K562 (cell line): ENCODE results near the gene SMIM23. TPM values are rescaled to one million over a fixed set of nuclear protein-coding genes. Genes with fewer than 3 reads are reported as not detected.

Experiments
- ZNF583 ChIP-seq: fragments of 250-450 bp; sonication (Bioruptor Pico); IDR thresholded peaks from 2 replicates; pipeline ENCODE4 v1.4.0; 2020
- polyA plus RNA-seq, 8 experiments: library from polyadenylated mRNA; depleted of rRNA in 4 of 8; stranded (reverse) in 5 of 8; unstranded in 3 of 8; fragments of >200 nt; fragmentation: Nextera tagmentation in 2 of 8; fragmentation: Illumina TruSeq in 1 of 8; extraction: Ambion mirVana in 2 of 8; extraction: Trizol in 1 of 8; gene quantifications; 2 replicates each; pipeline versions ENCODE4 v1.2.1 to v1.2.3, GENCODE V29; 2011 to 2014; ENCODE audit warnings: inconsistent platforms in 1 of 8, missing spikeins in 1 of 8
- total RNA-seq, 7 experiments: library from RNA; depleted of rRNA in 6 of 7; stranded (reverse); fragments of >200 nt in 6 of 7; fragmentation: Illumina TruSeq in 2 of 7; extraction: Trizol in 2 of 7; gene quantifications; 2 replicates each; pipeline versions ENCODE4 v1.2.1 to v1.2.3, GENCODE V29; 2011 to 2021; ENCODE audit warnings: low replicate concordance in 1 of 7
- TF ChIP-seq, protein P1 (sequence below): fragments of 450-650 bp; IDR thresholded peaks from 2 replicates; pipeline ENCODE4 v1.6.1; 2016; ENCODE audit warnings: mild to moderate bottlenecking, moderate library complexity

Gene SMIM23
- total and polyA plus RNA-seq, 9 of the 15 experiments (the other 6 are each of a cell fraction or from before 2014, with no cell fraction given) = not detected

DNA sequence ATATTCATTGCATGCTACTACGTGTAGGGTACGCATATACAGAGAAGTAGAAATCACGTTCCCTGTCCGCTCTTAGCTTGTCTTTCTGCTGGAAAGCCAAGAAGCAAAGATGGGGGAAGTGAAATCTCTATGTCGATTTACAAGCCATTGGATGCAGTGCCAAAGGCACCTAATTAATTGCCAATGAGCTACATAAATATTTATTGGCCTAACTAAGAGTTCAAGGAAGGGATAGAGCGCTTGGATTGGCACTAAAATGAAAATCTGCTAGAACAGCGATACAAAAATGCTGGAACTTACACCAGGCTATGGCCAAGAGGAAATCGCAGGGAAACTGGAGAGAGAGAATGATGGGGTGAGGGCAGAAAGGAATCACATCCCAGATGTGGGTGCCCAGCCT, 10.8 kb downstream of the SMIM23 start (continued):
- TF ChIP-seq, protein P1, sequence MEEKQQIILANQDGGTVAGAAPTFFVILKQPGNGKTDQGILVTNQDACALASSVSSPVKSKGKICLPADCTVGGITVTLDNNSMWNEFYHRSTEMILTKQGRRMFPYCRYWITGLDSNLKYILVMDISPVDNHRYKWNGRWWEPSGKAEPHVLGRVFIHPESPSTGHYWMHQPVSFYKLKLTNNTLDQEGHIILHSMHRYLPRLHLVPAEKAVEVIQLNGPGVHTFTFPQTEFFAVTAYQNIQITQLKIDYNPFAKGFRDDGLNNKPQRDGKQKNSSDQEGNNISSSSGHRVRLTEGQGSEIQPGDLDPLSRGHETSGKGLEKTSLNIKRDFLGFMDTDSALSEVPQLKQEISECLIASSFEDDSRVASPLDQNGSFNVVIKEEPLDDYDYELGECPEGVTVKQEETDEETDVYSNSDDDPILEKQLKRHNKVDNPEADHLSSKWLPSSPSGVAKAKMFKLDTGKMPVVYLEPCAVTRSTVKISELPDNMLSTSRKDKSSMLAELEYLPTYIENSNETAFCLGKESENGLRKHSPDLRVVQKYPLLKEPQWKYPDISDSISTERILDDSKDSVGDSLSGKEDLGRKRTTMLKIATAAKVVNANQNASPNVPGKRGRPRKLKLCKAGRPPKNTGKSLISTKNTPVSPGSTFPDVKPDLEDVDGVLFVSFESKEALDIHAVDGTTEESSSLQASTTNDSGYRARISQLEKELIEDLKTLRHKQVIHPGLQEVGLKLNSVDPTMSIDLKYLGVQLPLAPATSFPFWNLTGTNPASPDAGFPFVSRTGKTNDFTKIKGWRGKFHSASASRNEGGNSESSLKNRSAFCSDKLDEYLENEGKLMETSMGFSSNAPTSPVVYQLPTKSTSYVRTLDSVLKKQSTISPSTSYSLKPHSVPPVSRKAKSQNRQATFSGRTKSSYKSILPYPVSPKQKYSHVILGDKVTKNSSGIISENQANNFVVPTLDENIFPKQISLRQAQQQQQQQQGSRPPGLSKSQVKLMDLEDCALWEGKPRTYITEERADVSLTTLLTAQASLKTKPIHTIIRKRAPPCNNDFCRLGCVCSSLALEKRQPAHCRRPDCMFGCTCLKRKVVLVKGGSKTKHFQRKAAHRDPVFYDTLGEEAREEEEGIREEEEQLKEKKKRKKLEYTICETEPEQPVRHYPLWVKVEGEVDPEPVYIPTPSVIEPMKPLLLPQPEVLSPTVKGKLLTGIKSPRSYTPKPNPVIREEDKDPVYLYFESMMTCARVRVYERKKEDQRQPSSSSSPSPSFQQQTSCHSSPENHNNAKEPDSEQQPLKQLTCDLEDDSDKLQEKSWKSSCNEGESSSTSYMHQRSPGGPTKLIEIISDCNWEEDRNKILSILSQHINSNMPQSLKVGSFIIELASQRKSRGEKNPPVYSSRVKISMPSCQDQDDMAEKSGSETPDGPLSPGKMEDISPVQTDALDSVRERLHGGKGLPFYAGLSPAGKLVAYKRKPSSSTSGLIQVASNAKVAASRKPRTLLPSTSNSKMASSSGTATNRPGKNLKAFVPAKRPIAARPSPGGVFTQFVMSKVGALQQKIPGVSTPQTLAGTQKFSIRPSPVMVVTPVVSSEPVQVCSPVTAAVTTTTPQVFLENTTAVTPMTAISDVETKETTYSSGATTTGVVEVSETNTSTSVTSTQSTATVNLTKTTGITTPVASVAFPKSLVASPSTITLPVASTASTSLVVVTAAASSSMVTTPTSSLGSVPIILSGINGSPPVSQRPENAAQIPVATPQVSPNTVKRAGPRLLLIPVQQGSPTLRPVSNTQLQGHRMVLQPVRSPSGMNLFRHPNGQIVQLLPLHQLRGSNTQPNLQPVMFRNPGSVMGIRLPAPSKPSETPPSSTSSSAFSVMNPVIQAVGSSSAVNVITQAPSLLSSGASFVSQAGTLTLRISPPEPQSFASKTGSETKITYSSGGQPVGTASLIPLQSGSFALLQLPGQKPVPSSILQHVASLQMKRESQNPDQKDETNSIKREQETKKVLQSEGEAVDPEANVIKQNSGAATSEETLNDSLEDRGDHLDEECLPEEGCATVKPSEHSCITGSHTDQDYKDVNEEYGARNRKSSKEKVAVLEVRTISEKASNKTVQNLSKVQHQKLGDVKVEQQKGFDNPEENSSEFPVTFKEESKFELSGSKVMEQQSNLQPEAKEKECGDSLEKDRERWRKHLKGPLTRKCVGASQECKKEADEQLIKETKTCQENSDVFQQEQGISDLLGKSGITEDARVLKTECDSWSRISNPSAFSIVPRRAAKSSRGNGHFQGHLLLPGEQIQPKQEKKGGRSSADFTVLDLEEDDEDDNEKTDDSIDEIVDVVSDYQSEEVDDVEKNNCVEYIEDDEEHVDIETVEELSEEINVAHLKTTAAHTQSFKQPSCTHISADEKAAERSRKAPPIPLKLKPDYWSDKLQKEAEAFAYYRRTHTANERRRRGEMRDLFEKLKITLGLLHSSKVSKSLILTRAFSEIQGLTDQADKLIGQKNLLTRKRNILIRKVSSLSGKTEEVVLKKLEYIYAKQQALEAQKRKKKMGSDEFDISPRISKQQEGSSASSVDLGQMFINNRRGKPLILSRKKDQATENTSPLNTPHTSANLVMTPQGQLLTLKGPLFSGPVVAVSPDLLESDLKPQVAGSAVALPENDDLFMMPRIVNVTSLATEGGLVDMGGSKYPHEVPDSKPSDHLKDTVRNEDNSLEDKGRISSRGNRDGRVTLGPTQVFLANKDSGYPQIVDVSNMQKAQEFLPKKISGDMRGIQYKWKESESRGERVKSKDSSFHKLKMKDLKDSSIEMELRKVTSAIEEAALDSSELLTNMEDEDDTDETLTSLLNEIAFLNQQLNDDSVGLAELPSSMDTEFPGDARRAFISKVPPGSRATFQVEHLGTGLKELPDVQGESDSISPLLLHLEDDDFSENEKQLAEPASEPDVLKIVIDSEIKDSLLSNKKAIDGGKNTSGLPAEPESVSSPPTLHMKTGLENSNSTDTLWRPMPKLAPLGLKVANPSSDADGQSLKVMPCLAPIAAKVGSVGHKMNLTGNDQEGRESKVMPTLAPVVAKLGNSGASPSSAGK = no peak
- no peak for TF ChIP-seq ZNF583
